ENCODE results near the gene MYB.

The MYB gene

DNA sequence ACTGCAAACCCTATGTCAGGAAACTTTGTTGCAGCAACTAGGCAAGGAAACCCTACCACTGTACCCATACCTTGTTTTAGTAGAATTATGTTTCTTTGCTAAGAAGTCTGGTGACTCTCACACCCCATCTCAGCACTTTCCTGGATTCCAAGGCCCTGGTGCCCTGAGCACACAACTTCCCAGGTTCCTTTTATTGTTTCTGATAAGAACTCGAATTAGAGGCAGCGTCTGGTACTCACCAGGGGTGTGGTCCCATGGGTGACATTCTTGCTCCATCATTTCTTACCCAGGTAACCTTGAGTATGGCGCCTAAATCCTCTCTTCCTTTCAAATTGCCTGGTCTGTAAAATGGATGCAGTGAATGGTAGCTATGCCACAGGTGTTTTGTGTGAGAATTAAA is 34.1 kb downstream of the MYB start:
- H3K9me3 Mint-ChIP-seq: no peaks in the 10 kb centered on the region
- H3K4me1 Mint-ChIP-seq: no peaks in the 10 kb centered on the region
- H3K36me3 Mint-ChIP-seq: peaks cover 13% of the 10 kb centered on the region
- ATAC-seq: no peak
- no peak overlapping the region for H3K27ac Mint-ChIP-seq
- no peak overlapping the region for H3K4me3 Mint-ChIP-seq
- H3K27me3 Mint-ChIP-seq: no peaks in the 10 kb centered on the region

DNA sequence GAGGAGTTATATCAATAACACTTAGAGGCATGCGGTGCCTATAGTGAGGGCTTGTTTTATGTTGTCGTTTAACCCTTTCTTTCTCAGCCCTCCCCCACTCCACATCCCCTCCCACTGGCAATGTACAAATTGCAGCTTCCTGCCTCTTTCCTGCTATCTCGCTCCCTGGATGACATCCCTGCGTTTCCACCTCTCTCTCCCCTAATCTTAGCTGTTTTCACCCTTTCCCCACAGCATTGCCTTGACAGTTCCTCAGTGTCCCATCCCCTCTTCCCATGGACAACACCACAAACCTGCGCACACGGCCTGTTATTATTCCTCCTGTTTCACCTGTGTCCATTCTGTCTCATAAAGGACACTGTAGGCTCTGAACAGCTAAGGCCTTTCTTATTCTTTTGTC is 34.5 kb downstream of the MYB start:
- no peaks in the 10 kb centered on the region for H3K4me1 Mint-ChIP-seq
- no peaks in the 10 kb centered on the region for H3K27me3 Mint-ChIP-seq
- H3K27ac Mint-ChIP-seq: no peak overlapping the region
- H3K9me3 Mint-ChIP-seq: no peaks in the 10 kb centered on the region
- H3K4me3 Mint-ChIP-seq: no peak overlapping the region
- H3K36me3 Mint-ChIP-seq: peaks cover 13% of the 10 kb centered on the region
- no peak for ATAC-seq

DNA sequence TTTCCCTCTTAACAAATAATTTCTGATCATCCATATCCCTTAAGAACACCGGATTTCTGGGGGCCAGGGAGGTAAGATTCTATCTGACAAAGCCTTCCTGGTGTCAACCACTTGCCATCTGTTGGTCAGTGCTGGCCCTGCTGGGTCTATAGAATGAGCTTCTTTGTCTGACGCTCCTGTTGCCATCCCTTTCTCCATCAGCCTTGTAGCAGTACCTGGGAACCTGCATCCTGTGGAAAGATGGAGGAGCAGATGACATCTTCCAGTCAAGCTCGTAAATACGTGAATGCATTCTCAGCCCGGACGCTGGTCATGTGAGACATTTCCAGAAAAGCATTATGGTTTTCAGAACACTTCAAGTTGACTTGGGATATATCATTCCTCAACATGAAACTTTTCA is 36.6 kb downstream of the MYB start:
- Mint-ChIP-seq H3K4me1 (no peaks in the 10 kb centered on the region), H3K4me3 (no peak overlapping the region), H3K36me3 (peaks cover 13% of the 10 kb centered on the region), H3K9me3 (no peaks in the 10 kb centered on the region), H3K27me3 (no peaks in the 10 kb centered on the region), H3K27ac (no peak overlapping the region)
- ATAC-seq: no peak

DNA sequence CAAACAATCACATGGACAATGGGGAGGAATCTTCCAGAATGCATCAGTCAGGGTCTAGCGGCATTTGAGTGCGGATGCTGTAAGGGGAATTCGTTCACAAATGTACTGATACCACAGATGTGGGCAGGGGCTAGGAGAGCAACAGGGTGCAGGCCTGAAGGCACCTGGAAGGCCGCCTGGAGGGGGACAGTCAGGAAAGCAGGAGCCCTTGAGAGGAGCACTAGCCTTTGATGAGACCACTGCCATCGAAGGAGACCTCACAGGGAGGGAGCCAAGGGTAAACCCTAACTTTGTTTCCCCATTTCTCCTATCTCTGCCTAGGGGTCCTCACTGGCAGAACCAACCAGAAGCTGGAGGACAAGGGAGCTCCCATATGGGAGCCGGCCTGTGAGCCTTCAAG is 38.2 kb downstream of the MYB start:
- Mint-ChIP-seq H3K27ac (no peak overlapping the region), H3K9me3 (no peaks in the 10 kb centered on the region), H3K27me3 (no peaks in the 10 kb centered on the region), H3K4me3 (no peak overlapping the region), H3K36me3 (peaks cover 13% of the 10 kb centered on the region), H3K4me1 (peaks cover 9% of the 10 kb centered on the region)
- no peak for ATAC-seq

DNA sequence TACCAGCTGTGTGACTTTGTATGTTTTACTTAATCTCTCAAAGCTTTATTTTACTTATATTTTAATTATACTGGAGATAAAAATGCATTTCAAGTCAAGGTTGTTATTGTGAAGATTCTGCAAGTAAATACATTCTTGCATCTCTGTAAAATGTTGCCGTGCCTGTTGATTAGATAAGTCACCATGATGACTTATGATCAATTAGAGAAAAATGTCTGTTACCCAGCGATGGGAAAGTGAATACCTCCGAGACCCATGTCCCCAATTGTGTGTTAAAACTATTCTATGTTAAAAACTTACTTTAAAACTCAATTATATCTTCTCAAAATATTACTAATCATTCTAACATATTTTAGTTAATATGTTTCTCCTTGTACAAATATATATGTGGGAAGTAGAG is 39.9 kb downstream of the MYB start:
- H3K4me1 Mint-ChIP-seq: peaks cover 9% of the 10 kb centered on the region
- no peak overlapping the region for H3K27ac Mint-ChIP-seq
- no peaks in the 10 kb centered on the region for H3K9me3 Mint-ChIP-seq
- ATAC-seq: no peak
- H3K27me3 Mint-ChIP-seq: no peaks in the 10 kb centered on the region
- peaks cover 13% of the 10 kb centered on the region for H3K36me3 Mint-ChIP-seq
- no peak overlapping the region for H3K4me3 Mint-ChIP-seq

DNA sequence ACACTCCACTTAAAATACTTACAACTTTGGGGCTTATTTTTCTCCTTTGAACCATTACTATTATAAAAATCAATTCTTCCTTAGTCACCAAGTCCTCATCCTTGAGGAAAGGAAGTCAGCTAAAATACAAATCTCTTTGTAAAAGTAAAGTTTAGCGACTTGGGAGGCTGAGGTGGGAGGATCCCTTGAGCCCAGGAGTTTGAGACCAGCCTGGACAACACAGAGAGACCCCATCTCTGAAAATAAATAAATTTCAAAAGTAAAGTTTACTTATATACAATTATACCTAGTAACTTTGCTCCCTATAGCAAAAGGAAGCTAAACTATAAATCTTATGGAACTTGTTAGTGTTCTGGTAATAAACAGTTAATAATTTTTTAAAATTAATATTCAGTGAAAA is 40.4 kb downstream of the MYB start:
- no peak for ATAC-seq
- Mint-ChIP-seq H3K4me1 (peaks cover 9% of the 10 kb centered on the region), H3K9me3 (no peaks in the 10 kb centered on the region), H3K36me3 (peaks cover 13% of the 10 kb centered on the region), H3K27ac (no peak overlapping the region), H3K27me3 (no peaks in the 10 kb centered on the region), H3K4me3 (no peak overlapping the region)

DNA sequence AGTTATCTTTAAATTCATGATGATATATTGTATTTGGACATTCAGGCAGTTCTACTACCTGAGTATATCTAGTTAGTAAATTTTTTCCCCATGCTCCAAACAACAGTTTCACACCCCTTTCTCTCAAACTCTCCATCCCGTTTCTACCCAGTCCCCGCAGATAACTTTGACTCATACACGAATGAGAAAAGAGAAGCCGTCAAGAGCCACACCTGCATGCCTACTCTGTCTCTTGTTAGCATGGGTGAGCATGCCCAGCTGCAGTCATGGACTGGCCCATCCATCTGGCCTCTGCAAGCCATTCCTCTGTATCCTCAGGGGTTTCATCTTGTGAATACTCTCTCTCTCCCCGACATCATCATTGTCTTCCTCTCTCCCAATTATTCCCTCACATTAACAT is 41.5 kb downstream of the MYB start:
- peaks cover 9% of the 10 kb centered on the region for H3K4me1 Mint-ChIP-seq
- ATAC-seq: peak; percentile 7
- H3K27ac Mint-ChIP-seq: no peak overlapping the region
- peaks cover 6% of the 10 kb centered on the region for H3K36me3 Mint-ChIP-seq
- no peaks in the 10 kb centered on the region for H3K9me3 Mint-ChIP-seq
- H3K27me3 Mint-ChIP-seq: no peaks in the 10 kb centered on the region
- H3K4me3 Mint-ChIP-seq: no peak overlapping the region

DNA sequence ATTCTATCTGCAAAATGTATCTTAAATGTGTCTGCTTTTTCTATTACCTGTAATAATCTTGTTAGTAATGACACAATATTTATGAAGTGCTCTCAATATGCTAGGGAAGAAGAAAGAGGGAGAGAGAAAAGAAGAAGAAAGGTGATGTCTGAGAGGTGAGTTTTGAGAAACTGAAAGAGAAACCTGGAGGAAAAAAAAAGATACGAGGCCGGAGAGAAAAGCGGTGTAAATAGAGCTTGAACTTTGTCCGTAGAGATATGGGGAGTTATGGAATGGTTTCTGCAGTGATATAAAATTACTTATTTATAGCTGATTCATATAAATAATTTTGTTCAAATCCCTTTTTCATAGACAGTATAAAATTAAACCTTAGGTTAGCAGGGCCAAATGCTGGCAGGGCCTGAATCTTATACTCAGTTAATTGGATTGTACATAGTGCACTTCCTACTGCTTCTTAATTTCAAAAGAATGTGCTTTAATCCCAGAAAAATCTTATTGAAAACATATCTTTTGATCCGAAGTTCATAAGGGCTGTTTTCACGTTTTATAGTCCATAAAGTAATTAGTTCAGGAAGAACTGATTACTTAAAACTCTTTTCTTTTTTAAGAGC is 43.0 kb downstream of the MYB start:
- Mint-ChIP-seq H3K9me3 (no peaks in the 10 kb centered on the region), H3K27ac (peak overlapping the region; percentile 0), H3K27me3 (no peaks in the 10 kb centered on the region), H3K36me3 (peaks cover 2% of the 10 kb centered on the region), H3K4me3 (peak overlapping the region; percentile 26), H3K4me1 (peaks cover 9% of the 10 kb centered on the region)
- no peak for ATAC-seq

DNA sequence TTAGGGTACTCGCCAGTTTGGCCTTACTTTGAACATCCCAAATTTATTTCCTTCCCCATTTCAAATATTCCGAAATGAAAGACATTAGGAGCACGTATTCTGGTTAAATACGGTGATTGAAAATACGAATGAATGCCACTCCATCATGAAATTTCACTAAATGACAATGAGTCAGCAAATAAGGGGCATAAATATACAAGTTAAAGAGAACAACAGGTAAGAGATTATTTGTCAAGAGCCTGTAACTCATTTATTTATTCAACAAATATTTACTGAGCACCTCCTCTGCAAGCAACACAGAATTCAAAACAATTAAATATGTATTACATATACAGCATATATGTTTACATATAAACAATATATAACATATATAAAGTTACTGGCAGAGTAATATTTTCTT is 44.8 kb downstream of the MYB start:
- H3K4me1 Mint-ChIP-seq: peaks cover 9% of the 10 kb centered on the region

DNA sequence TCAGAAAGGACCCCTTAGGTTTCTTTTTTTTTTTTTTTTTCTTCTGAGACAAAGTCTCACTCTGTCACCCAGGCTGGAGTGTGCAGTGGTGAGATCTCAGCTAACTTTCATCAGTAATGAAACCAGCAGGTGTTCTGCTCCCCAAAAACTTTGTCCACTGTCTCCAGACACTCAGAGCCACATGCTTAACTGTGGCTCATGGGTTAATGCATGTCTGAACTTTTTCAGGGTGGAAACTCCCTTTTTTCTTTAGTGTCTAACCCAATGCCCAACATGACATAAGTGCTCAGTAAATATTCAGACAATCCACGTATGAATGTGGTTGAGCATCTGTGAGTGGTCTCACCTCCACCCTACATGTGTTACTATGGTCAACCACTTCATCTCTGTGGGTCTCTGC is 45.4 kb downstream of the MYB start:
- ATAC-seq: no peak
- peaks cover 9% of the 10 kb centered on the region for H3K4me1 Mint-ChIP-seq
- no peaks in the 10 kb centered on the region for H3K9me3 Mint-ChIP-seq
- no peaks in the 10 kb centered on the region for H3K27me3 Mint-ChIP-seq
- H3K36me3 Mint-ChIP-seq: no peaks in the 10 kb centered on the region
- no peak overlapping the region for H3K4me3 Mint-ChIP-seq
- no peak overlapping the region for H3K27ac Mint-ChIP-seq

More for the DNA sequence above, 44.8 kb downstream of the MYB start:
- Mint-ChIP-seq H3K27ac (no peak overlapping the region), H3K36me3 (no peaks in the 10 kb centered on the region), H3K4me3 (no peak overlapping the region), H3K27me3 (no peaks in the 10 kb centered on the region), H3K9me3 (no peaks in the 10 kb centered on the region)
- ATAC-seq: no peak

DNA sequence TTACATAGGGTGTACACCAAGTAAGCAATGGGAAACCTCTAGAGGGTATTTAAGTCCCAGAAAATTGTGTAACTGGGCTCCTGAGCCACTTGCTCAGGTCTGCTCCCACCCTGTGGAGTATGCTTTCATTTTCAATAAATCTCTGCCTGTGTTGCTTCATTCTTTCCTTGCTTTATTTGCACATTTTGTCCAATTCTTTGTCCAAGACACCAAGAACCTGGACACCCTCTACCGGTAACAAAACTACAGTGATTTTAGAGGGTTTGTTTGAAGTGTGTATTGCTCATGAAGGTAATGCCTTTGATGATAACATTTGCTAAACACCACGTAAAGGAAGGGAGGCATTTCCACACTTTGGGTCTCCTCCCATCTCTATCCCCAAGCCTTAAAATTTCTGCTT is 46.2 kb downstream of the MYB start:
- Mint-ChIP-seq H3K27ac (no peak overlapping the region), H3K9me3 (no peaks in the 10 kb centered on the region), H3K27me3 (no peaks in the 10 kb centered on the region), H3K4me1 (peaks cover 9% of the 10 kb centered on the region), H3K36me3 (no peaks in the 10 kb centered on the region), H3K4me3 (no peak overlapping the region)
- ATAC-seq: no peak

DNA sequence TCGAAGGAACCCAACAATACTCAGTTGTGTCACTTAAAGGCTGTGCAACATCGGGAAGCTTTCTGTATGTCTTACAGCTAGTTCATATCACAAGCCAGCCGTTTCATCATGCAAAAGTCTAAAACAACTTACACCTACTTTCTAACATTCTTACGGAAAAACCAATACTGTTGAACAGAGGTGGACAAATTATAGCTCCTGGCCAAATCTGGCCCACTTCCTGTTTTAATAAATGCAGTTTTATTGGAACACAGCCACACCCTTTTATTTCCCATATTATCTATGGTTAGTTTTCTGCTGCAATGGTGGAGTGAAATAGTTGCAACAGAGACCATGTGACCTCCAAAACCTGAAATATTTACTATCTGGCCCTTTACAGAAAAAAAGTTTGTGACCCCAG is 46.6 kb downstream of the MYB start:
- H3K4me1 Mint-ChIP-seq: peaks cover 9% of the 10 kb centered on the region
- H3K27ac Mint-ChIP-seq: no peak overlapping the region
- no peak for ATAC-seq
- no peaks in the 10 kb centered on the region for H3K36me3 Mint-ChIP-seq
- H3K4me3 Mint-ChIP-seq: no peak overlapping the region
- no peaks in the 10 kb centered on the region for H3K9me3 Mint-ChIP-seq
- no peaks in the 10 kb centered on the region for H3K27me3 Mint-ChIP-seq

DNA sequence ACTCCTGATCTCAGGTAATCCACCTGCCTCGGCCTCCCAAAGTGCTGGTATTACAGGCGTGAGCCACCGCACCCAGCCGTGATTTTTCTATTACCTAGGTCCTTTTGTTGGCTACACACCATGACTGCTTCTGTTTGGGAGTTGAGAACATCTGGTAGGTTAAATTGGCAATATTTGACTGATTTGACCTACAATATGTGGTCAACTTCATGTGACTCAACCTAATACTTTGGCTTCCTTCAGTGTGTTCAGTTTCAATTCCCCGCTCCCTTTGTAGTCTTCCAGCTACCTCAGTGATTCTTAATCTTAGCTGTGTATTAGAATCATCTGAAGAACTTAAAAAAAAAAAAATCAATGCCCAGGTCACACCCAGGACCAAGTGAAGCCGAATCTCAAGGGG is 47.4 kb downstream of the MYB start:
- no peaks in the 10 kb centered on the region for H3K9me3 Mint-ChIP-seq
- no peaks in the 10 kb centered on the region for H3K27me3 Mint-ChIP-seq
- no peak overlapping the region for H3K4me3 Mint-ChIP-seq
- peak; percentile 60 for ATAC-seq
- H3K4me1 Mint-ChIP-seq: peaks cover 8% of the 10 kb centered on the region
- no peaks in the 10 kb centered on the region for H3K36me3 Mint-ChIP-seq
- no peak overlapping the region for H3K27ac Mint-ChIP-seq

DNA sequence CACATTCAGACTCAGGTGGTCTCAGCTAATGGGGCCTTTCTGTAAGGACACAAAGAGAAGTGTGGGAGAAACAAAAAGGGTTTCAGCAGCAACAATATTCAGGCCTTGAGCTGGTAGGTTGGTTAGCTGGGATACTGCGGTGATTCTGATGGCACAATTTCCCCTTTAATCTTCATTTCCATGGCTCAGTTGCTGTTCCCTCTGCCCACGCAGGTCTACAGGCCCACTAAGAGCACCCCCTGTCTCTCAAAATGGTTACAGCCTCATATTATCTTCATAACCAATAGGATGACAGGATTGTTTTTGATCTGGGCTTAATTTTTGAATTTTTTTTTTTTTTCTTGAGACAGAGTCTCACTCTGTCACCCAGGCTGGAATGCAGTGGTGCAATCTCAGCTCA is 48.9 kb downstream of the MYB start:
- Mint-ChIP-seq H3K4me3 (no peak overlapping the region), H3K27ac (no peak overlapping the region), H3K9me3 (no peaks in the 10 kb centered on the region), H3K4me1 (no peaks in the 10 kb centered on the region), H3K36me3 (no peaks in the 10 kb centered on the region), H3K27me3 (no peaks in the 10 kb centered on the region)
- ATAC-seq: no peak

DNA sequence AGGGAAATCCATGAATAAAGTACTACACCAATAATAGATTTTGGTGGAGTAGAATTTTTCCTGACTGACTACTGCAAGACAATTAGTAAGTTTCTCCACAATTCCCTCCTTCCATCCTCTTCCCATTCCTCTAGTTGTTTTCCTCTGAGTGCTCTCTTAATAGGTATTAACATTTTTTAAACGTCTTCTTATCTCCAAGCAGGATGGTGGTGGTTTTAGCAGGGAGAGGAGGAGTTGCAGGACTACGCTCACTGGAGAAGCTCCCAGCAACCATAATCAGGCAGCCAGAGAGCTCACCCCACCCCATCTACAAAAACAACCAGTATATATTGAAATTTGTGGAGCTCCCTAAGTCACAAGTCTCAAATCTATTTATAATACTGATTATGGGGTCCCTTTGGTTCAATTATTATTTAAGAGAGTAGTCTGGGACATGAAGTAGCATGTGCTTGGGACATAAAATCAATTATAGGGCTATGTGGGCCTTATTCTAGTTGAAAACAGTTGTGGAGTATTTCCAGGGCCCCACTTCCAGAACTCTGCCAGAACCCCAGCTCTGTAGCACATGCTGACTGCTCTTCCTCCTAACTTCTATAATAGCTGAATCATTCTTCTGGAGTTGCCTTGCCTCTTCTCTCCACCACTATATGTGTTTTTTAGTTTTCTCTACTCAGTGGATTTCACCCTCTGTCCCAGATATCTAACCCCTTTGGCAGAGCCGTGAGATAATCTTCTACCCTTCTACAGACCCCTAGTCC is 49.8 kb downstream of the MYB start:
- Mint-ChIP-seq H3K36me3 (no peaks in the 10 kb centered on the region), H3K9me3 (no peaks in the 10 kb centered on the region), H3K4me1 (no peaks in the 10 kb centered on the region), H3K27ac (peak overlapping the region; percentile 7), H3K27me3 (no peaks in the 10 kb centered on the region), H3K4me3 (no peak overlapping the region)
- ATAC-seq: no peak

DNA sequence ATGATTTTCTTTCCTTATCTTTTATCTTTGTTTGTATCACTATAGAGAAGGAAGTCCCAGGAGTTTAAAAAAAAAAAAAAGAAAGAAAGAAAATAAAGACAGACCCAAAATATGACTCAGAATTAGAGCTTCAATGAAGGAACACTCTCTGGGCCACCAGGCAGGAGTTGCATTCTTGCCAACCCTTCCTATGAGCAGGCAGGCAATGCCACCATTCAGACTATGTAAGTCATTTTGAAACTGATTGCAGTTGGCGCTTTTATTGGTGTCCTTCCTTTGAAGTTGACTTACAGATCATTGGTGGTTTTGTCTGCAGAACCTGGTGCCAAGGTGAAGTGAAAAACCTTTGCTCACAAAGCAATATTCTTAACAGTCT is 50.3 kb downstream of the MYB start:
- no peaks in the 10 kb centered on the region for H3K36me3 Mint-ChIP-seq
- H3K4me3 Mint-ChIP-seq: no peak overlapping the region
- peak overlapping the region; percentile 7 for H3K27ac Mint-ChIP-seq
- H3K9me3 Mint-ChIP-seq: no peaks in the 10 kb centered on the region
- H3K27me3 Mint-ChIP-seq: no peaks in the 10 kb centered on the region
- ATAC-seq: peak; percentile 64
- no peaks in the 10 kb centered on the region for H3K4me1 Mint-ChIP-seq
